OCI-LY3 (cell line): ENCODE measurements around the gene SETDB1.

Experiments used
- CTCF ChIP-seq: fragments of 200-600, 300-600 bp; sonication (generic); IDR thresholded peaks from 2 replicates; pipeline ENCODE4 v1.5.1; 2014; ENCODE audit warnings: antibody characterized with exemption, low read length, low read depth
- EZH2phosphoT487 ChIP-seq: fragments of 200-600 bp; shearing (Covaris generic); IDR thresholded peaks from 2 replicates; pipeline ENCODE4 v1.6.1; 2018; ENCODE audit warnings: antibody characterized with exemption, mixed run types, low read depth

GRCh38 chr1:150926097-150926741, at the start of gene SETDB1:
- TF ChIP-seq CTCF (0 out of 2 replicates have a peak, but pooled peaks have one; percentile 17), EZH2phosphoT487 (no peak)
